HG02973 (cell line): ENCODE data around the gene KRTAP20-4.

ENCODE experiments used
- ATAC-seq: cut with Tn5 transposase; IDR thresholded peaks from one replicate; pipeline ENCODE4 v1.9.1; 2021; ENCODE audit warnings: moderate library complexity; ENCODE audit not compliant: unreplicated experiment

KRTAP20-4 gene

DNA sequence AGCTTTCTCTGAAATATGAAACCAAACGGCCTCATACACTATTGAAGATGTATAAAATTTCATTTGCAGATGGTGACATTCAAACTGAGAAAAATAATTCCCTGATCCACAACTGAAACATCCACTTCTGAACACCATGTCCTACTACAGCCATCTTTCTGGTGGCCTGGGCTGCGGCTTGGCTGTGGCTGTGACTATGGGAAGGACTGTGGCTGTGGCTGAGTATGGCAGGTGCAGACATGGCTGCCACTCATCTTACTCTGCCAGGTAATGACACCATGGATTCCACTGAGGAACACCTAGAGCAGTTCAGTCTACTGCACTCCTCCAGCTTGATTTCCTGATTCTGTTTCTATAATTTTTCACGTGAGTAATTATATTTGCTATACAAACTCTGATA lies at the start of gene KRTAP20-4:
KRTAP20-4 (plus strand) TSS at position 106 of the 400 bp plus-strand sequence.
- no peak for ATAC-seq

DNA sequence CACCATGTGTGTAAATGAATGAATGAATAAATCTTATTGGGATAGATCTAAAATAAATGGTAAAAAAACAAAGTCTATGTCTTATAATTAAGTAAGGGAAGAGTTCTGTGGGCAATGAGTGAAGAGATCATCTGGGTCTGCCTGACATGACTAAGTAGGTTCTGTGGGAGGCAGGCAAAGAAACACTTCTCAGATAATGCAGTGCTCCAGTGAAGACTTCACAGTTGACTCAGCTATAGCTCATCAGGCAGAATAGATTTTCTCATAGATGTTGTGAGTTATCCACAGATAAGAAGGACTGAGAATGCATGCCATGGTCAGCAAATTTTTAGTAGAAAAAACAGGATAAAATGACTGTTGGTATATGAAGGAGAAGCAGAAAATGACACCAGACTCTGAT lies 42.7 kb upstream of the KRTAP20-4 start:
- ATAC-seq, result no peak

DNA sequence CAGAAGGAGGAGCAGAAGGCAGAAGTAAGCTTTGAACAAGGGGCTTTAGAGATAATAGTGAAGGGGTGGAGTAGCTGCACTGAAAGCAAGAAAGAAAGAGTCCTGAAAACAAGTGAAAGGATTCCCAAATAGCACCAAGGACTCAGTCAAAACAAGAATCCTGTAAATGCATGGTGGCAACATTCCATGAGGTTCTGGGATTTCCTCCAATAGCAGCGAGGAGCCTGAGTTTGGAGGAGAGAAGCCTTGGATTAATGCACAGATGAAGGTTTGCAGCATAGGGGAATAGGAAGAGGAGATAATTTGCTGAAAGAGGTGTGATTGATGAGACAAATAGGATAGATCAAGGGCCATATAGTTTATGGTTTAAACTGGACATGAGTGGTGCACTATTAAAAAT lies 41.1 kb upstream of the KRTAP20-4 start:
- no peak for ATAC-seq

DNA sequence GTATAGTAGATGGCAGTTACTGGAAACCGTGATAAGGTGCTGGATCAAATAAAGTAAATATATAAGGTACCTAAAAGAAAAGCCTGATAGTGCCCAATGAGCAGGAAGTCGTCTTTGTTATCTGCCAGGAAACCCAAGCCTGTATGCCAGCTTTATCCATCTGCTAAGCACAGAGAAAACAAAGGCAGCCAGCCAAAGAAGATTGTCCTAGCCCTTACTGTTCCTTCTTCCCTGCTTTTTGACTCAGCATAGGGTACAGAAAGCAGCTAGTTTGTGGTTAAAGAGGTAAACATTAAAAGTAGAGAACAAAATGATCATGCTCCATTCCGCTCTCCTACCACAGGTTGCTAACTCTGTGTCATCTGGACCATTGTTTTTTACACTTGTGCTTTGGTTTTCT lies 40.3 kb upstream of the KRTAP20-4 start:
- ATAC-seq, result no peak

DNA sequence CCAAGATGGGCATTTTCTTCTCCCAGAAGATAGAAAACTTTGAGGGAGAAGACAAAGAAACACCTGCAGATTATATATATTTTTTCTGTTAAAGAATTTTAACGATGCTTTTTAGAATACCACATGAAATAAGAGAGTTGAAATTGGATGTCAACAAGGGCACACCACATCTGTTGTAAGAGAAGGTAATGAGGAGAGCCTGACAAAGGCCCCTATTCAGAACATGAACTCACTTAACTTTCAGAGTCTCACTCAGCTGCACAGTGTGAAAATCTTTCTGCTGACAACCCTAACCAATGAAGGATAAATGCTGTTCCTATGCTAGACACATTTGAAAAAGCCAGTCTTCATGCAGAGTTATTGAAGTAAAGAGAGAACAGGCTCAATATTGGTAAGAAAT lies 37.6 kb upstream of the KRTAP20-4 start:
- ATAC-seq, result no peak

DNA sequence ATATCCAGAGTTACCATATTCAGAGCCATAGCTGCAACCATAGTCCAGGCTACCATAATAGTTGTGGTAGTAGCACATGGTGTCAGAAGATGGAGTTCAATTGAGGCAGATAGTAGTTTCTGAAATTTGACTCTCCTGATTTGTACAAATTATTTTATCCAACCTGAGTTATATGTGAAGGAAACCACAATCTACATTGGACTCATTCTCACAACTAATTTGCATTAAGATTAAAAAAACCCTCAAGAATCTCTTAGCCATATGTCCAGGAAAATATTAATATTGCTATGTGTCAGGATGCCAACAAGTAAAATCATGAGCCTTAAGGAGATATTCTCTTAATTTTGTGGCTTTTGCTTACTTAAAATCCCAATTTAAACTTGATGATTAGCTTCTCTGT lies 30.1 kb upstream of the KRTAP20-4 start, which contains the start of gene KRTAP22-2:
KRTAP22-2 (minus strand) TSS at position 101 of the 400 bp plus-strand sequence.
- ATAC-seq, result no peak

DNA sequence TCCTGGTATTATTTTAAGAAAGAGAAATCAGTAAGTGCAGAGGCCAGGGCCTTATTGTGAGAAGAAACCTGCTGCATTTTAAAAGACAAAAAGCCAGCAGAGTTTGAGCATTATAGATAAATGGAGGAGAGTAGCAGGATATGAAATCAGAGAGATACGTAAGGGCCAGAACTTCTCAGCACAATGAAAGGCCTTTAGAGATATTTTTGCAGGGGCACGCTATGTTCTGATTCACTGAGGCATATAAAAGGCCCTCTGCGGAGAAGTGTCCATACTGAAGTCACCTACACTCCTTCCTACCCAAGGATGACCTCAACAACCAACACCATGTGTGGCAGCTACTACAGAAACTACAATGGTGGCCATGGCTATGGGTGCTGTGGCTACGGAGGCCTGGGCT lies 28.3 kb upstream of the KRTAP20-4 start, which contains the start of gene KRTAP6-3:
KRTAP6-3 (plus strand) TSS at position 301 of the 400 bp plus-strand sequence; CDS start at position 307, 6 bp downstream.
- ATAC-seq, result no peak

DNA sequence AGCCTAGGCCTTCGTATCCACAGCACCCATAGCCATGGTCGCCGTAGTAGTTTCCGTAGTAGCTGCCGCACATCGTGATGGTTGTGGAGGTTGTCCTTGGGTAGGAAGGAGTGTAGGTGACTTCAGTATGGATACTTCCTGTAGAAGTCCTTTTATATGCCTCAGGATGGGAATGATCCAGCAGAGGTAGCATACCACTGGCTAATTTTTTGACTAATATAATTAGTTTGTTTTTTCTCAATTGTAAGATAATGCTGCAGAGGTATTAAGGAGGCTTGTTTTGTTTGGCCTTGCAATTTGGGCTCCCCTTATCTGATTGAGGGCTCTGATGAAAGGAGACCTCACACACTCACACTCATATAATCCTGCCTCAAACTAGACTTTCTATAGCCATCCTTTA lies 21.6 kb upstream of the KRTAP20-4 start, which contains the start of gene KRTAP6-2:
KRTAP6-2 (minus strand) TSS at position 101 of the 400 bp plus-strand sequence; CDS start at position 73, 28 bp downstream.
- no peak for ATAC-seq

DNA sequence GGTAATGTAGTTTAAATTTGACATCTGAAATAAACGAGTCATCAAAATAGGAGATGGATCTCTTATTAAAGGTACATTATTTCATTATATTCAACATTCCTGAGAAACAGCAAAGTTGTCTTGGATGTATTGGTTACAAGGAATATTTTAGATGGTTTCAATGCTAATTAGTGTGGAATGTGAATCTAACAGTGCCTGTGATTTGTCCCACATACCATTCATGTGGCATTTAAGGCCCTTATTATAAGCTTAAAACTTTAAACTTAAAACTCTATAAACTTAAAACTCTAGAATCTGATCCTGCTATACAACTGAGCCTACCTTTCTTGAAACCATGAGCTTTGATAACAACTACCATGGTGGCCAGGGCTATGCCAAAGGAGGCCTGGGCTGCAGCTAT lies 19.6 kb upstream of the KRTAP20-4 start, which contains the start of gene KRTAP22-1:
KRTAP22-1 (plus strand) TSS at position 301 of the 400 bp plus-strand sequence.
- ATAC-seq, result no peak

DNA sequence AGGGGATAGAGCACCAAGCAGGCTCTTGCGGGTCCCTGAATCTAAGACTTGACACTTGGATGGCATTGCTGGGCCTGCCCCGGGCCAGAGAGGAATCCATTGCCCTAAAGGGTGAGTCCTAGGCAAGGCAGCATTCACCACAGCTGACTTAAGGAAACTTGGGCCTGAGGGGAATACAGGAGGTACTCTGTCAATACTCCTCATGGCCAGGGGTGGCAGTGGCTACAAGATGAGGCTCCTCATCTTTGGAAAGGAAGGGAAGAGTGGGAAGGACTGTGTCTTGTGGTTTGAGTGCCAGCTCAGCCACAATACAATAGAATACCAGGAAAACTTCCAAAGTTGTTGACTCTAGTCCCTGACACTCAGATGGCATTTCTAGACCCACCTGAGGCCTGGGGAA lies 14.5 kb upstream of the KRTAP20-4 start:
- no peak for ATAC-seq

DNA sequence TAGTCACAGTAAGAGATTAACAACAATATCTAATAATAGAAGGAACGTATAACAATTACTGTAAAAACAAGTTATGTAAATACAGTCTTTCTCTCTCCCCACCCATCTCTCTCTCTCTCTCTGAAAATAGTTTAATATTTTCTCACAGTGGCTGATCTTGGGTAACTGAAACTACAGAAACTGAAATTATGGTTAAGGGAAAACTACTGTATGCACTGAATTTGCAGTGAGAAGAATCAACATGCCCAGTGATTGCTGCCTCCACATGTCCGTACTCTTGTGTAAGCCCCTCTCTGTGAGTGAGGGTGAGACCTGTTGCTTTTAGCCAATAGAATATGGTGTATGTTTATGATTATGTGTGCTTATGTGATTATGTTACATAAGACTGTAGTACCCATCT lies 8.3 kb upstream of the KRTAP20-4 start:
- no peak for ATAC-seq

DNA sequence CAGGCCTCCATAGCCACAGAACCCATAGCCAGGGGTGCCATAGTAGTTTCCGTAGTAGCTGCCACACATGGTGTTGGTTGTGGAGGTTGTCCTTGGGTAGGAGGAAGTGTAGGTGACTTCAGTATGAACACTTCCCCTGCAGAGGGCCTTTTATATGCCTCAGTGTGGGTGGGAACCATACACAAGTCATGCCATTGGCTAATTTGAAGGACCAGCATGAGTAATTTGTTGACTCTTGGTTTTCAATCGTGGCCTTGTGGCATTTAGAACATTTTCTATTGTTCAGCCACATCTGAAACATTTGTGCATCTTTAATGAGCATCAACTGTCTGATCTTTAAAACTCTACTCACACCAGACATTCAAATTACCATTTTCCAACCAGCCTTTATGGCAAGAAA lies 6.6 kb upstream of the KRTAP20-4 start, which contains the start of gene KRTAP6-1:
KRTAP6-1 (minus strand) TSS at position 95 of the 400 bp plus-strand sequence; CDS start at position 69, 26 bp downstream.
- no peak for ATAC-seq

DNA sequence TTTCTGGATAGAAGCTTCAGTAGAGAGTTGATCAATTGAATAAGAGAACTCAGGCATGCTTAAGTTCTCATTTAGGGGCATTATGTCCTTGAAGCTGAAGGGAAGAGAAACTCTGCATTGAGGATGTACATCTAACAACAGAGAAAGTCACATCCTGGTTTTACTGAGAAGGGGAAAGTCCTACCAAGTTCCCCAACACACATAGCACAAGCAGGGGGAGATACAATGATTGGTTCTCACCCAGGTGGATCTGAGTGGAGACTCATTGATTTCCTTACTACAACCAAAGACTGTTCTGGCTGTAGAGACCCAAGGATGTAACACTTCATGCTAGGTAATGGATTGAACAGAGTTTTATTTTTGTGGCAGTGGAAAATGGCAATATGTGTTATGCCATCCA lies 5.2 kb upstream of the KRTAP20-4 start:
- no peak for ATAC-seq

DNA sequence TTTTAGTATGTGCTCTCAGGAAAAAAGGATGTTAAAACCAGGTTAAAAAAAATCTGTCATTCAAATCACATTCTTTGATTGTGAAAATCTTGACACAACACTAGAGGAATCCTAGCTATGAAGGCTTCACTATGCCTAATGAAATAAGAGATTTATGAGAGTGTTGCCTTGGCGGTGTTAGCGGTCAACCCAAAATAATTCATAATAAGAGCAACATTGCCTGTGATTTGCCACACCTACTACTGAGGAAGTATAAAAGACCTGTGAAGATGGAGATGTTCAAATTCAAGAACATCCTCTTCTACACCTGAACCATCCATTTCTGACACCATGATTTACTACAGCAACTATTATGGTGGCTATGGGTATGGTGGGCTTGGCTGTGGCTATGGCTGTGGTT lies 4.3 kb upstream of the KRTAP20-4 start, which contains the start of gene KRTAP20-1:
KRTAP20-1 (plus strand) TSS at position 301 of the 400 bp plus-strand sequence; CDS start at position 331, 30 bp downstream.
- ATAC-seq, result no peak

DNA sequence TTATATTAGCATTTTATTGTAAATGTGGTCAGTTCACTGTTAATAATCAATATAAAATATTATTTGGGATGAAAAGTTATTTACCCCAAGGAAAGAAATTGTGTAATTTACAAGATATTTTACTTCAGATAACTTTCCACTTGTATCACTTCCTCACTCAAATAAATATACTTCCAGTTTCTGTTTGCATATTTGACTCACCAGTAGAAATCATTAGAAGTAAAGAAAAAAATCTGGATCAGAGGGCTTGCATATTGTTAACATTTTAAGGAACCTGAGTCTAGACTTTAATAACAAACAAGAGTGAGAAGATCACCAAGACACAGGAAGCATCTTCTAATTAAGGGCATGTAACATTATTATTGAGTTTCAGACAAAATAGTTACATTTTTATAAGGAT lies 347 bp upstream of the KRTAP20-4 start:
- ATAC-seq, result no peak

DNA sequence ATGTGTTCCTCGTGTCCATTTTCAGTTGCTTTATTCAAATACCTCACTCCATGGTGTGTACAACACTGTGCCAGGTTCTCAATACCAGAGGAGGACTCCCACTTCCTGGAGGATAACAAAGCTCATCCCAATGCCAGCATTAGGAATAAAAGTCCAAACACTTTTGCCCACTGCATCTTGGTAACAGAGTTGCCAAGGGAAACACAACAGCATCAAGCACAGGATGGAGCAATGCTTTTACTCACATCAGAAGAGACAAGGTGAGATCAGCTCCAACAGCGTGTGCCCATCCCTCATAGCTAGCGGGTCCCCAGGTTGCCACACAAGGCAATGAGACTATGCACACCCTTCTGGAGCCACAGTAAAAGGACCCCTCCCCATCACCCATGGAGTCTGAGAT lies 2.9 kb downstream of the KRTAP20-4 start:
- no peak for ATAC-seq

DNA sequence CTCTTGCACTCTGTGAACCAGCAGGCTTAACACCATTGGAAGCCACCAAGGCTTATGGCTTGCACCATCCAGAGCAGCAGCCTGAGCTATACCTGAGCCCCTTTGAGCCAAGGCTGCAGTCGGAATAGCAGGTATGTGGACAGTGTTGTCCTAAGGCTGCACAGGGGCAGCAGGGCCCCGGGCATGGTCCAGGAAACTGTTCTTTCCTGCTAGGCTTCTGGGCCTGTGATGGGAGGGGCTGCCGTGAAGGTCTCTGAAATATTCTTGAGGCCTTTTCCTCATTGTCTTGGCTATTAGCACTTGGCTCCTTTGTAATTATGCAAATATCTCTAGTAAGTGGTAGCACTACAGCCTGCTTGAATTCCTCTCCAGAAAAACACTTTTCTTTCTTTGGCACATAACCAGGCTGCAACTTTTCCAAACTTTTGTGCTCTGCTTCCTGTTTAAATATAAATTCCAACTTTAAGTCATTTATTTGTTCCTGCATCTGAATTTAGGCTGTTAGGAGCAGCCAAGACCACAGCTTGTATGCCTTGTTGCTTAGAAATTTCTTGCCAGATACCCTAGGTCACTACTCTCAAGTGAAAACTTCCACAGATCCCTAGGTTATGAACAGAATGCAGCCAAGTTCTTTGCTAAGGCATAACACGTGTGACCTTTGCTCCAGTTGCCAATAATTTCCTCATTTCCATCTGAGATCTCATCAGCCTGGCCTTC lies 5.2 kb downstream of the KRTAP20-4 start:
- ATAC-seq, result no peak

DNA sequence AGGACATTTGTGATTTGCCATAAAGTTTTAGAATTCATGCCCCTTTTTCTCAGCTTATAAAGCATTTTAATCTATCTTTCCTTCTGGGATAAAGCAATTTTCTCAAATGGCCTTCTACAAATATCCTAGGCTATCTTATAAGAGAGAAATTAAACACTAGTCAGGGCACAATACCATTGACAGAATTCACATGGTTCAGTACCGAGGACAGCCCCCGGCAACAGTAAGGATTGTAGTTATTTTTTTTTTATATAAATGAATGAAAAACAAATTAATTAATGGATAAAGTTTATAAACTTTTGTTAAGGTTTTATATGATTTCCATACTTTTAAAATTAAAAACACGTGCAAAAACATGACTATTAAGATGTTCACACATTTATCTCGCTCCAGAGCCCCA lies 7.7 kb downstream of the KRTAP20-4 start:
- no peak for ATAC-seq

DNA sequence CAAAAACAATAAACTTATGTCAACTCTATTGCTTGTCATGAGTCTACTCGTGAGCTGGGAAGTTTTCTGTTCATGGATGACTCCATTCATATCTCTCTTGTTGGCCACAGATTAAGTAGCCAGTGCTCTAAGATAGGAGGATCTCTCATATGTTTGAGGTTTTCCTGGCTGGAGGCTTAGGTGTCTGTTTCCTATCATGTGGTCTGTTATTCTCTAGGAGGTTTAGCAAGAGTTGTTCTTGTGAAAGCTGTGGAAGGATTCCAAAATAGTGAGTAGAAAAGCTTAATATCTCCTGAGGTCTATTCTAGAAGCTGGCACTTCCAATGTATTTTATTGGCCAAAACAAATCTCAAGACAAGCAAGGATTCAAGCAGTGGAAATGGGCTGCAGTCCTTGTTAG lies 8.8 kb downstream of the KRTAP20-4 start:
- ATAC-seq, result no peak

DNA sequence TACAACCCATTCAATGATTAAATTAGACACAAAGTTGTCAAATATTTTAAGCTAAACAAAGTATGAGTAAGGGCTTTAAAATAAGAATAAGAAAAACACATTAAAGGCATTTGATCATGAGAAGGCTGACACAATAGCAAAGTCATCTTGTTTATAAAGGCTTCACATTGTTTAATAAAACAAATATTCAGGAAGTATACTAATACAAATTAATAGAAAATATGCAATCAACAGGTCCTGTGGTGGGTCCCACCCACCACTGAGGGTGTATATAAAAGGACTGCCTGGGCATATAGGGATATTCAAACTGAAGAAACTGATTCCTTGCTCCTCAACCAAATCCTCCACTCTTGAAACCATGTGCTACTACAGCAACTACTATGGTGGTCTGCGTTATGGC lies 14.5 kb downstream of the KRTAP20-4 start, which contains the start of gene KRTAP20-2:
KRTAP20-2 (plus strand) TSS at position 301 of the 400 bp plus-strand sequence; CDS start at position 359, 58 bp downstream.
- ATAC-seq, result no peak

DNA sequence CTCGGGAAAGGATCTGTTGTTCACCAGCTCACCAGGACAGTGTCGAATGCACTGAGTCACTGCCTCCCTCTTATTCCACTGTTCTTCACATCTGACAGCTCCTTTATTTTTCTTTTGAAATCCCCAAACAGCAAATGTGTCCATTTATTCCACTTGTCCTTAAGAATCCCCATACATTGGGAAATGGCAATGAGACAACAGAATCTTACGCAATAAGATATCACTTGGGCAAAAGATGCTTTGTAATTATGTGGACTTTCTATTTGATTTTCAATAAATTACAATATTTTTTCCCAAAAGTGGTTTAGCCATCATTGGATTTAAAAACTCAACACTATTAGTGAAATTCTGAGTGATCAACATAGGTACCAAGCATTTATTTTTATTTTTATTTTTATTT lies 18.3 kb downstream of the KRTAP20-4 start:
- ATAC-seq, result no peak

DNA sequence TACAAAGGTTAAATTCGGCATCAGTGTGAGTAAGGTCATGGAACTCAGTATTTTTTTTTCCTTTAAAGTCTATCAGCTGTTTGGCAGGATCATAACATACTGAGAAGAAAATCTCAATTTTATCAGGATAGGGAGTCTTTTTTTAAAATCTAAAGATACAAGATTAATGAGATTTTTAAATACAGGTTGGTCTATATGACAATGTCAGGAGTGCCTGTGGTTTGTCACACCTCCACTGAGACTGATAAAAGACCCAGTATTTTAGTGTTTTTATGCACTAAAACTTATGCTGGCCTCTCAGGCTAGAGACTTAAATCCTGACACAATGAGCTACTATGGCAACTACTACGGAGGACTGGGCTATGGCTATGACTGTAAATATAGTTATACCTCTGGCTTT lies 22.1 kb downstream of the KRTAP20-4 start, which contains the start of gene KRTAP20-3:
KRTAP20-3 (plus strand) TSS at position 301 of the 400 bp plus-strand sequence.
- ATAC-seq, result no peak
